ENCODE data around the gene CDH26.
A peak's percentile ranks its signal among the peaks of the same experiment; 100 is the strongest.
"Not testable (repeated sequence)": the region's sequence is repeated elsewhere in the genome, so short reads cannot be mapped to it uniquely, and the experiment has no call there.

The CDH26 gene

DNA sequence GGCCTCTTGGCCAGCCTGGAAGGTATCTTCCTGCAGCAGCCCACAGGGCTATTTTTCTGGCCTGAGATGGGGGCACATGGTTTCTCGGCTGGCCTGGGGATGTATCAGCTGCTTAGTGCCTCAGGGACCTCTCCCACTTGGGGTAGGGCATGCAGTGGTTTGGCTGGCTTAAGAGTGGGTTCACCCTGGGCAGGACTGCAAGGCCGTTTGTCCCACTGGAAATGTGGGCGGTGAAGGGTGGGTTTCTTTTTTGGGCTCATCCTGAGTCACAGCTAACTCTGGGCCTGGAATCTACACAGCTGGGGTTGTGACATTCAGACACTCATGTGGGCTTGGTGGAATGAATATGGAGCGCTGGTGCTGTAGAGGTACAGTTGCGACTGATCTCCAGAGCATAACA is 62.0 kb downstream of the CDH26 start:
- no peak for DNase-seq

DNA sequence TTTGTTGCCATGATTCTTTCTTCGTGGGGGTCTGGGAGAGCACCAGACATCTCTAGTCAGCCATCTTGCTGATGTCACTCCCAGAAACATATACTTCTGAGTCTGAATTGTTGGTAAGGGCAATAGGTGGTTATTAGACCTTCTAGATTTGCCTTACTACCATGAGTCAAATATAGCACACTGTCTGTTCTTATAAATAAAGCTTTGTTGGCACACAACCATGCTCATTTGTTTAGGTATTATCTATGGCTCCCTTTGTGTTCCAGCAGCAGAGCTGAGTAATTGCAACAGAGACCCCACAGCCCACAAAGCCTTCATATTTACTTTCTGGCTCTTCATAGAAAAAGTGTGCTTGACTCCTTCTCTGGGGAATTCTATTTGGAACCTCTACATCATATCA is 62.9 kb downstream of the CDH26 start:
- no peak for DNase-seq

- no peak for DNase-seq
Measured at GRCh38 chr20:60022849-60023248, 64.6 kb downstream of the CDH26 start.

- DNase-seq = no peak
Measured at GRCh38 chr20:60024245-60024644, 66.0 kb downstream of the CDH26 start.

DNA sequence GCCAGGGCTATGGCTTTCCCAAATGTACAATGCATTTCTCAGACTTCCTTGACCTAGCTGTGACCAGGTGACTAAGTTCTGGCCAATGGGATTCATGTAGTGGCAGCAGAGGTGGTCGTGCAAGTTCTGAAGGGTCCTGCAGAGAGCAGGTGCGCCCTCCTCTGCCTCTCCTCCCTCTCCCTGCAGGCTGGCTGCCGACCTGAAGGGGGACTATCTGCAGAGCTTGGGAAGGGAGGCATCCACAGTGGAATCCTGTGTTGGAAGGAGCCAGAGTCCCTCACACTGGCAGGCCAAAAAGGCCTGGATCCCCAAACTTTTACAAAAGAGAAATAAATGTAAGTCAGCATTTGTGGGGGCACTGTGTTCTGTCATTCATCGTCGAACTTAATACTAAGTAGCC is 66.6 kb downstream of the CDH26 start:
- no peak for DNase-seq

- no peak for DNase-seq
Measured at GRCh38 chr20:60026010-60026409, 67.8 kb downstream of the CDH26 start.

- no peak for DNase-seq
Measured at GRCh38 chr20:60030471-60030870, 72.2 kb downstream of the CDH26 start.

GRCh38 chr20:60031107-60031506 is 72.9 kb downstream of the CDH26 start:
- DNase-seq = no peak

GRCh38 chr20:60034231-60035110 is 76.2 kb downstream of the CDH26 start:
- no peak for DNase-seq

DNA sequence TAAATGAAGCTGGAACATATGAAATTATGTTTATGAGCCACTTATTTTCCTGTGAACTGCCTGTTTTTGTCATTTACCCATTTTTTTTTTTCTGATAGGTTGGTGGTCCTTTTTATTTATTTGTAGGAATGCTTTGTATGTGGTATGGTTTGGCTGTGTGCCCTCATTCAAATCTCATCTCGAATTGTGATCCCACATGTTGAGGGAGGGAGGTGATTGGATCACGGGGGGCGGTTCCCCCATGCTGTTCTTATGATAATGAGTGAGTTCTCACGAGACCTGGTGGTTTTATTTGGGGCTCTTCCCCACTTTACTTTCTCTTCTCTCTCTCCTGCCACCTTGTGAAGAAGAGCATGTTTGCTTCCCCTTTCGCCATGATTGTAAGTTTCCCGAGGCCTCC is 77.3 kb downstream of the CDH26 start:
- no peak for DNase-seq

DNA sequence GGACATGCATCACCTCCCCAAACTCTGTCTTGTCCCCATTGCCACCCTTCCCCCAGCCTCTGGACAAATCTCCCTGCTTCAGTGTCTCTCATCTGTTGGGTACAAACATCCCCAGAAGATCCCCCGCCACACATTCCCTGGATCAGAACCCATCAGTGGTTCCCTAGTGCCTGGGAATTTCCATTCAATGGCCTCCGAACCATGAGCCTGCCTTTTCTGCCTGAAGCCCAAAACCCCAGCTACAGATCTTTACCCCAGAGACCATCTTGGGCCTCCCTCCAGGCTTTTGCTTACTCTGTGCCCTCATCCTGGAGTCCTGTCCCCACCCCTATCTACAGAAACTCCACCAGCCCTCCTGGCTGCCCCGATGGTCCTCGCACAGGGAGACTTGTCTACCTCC is 78.1 kb downstream of the CDH26 start:
- DNase-seq = no peak

- DNase-seq = no peak
Measured at GRCh38 chr20:60036746-60037499, 78.7 kb downstream of the CDH26 start.

- no peak for DNase-seq
Measured at GRCh38 chr20:60038400-60039008, 80.3 kb downstream of the CDH26 start.

DNA sequence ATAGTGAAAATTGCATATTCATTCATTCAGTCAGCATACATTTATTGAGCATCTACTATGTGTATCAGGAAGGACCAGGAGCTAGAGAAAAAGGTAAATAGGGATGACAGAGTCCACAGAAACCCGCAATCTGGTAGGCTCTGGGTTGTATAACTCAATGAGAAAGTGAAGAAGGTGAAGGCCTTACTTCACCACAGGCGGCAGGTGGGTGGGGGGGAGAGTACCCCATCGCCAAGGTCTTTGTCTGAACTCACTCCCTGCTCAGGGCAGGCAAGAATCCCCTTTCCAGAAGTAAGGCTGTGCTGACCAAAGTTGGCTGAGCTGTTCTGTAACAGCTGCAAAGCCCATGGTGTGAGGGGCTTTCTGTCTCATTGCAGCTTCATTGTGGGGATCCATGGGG is 81.3 kb downstream of the CDH26 start:
- DNase-seq = no peak

- DNase-seq = no peak
Measured at GRCh38 chr20:60040471-60041162, 82.4 kb downstream of the CDH26 start.

GRCh38 chr20:60041436-60042165 is 83.4 kb downstream of the CDH26 start:
- not testable (repeated sequence) for DNase-seq

- peak; percentile 51 for DNase-seq
Measured at GRCh38 chr20:60043435-60043834, 85.2 kb downstream of the CDH26 start.

DNA sequence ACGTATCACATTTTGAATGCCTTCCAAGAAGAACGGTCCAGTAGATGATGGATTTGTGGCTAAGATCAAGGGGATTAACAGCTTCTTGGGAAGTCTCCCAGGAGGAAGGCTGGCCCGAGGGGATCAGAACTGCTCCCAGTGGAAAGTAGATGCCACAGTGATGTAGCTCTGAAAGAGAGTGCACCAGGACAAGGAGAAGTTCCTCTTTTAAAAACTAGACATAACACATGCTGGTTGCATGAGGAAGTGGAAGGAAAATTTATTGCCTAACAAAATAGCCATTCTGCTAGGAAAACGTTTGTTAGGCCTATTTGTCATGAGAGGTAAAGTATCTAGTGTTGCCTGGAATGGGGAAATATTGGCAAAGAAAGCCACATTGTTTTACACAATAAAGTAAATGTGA is 87.8 kb downstream of the CDH26 start:
- peak; percentile 87 for DNase-seq

DNA sequence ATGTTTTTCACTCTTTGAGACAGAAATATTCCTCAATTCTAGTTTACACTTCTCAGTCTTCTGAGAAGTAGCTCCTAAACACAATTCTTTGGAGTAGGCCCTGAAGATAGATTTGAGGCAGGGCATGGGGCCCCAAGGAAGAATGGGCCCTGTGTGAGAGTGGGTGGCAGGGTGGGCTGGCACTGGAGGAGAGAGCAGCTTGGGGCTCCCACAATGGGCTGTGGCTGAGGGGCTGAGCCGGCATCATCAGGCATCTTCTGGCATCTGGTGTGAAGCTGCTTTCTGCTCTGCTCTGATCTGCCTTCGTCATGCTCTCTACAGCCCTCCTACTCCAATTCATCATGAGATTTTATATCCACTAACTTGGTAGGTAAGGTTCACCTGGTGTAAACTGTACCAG is 88.2 kb downstream of the CDH26 start:
- DNase-seq = no peak

- DNase-seq = no peak
Measured at GRCh38 chr20:60046860-60047259, 88.6 kb downstream of the CDH26 start.

DNA sequence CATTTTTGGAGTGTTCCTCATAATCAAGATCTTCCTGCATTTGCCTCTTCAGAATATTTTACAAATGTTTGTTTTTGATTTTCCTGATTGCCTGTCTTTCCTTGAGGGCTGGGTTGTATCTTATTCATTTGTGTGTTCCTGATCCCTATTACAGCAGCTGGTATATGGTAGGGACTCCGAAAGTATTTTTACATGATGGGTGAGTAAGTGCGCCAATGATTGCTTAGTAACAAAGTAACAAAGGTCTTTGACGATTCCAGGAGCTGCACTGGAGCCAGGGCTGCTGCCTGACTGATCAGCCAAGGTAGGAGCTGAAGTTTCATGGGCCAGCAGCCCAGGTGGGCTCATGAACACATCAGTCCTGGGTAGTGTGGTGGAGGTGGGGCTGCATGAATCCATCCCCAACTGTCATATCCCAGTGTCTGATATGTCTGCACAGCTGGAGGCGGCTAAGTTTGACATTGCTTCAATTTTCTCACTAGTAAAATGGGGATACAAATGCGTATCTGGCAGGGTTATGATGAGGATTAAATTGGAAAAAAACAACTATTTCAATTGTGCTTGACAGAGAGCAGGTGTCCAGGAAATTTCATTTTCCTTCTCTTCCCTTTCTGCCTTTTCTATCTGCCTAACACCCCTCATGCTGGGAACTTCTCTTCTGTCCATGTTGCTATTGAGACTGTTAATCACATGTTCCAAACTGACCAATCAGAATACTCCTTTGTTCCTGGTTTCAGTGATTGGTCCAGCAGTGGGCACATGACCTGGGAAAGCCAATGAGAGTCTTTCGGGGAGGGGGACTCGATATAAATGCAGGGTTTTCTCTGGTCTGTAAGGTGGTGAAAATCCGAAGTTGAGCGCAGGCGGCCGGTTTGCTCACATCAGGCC is 90.7 kb downstream of the CDH26 start:
- DNase-seq = no peak

All from suppressor macrophage treated with lipopolysaccharide for 4 hours (primary cell).